Measurements from ENCODE around the gene TMEM108.

TMEM108 gene

DNA sequence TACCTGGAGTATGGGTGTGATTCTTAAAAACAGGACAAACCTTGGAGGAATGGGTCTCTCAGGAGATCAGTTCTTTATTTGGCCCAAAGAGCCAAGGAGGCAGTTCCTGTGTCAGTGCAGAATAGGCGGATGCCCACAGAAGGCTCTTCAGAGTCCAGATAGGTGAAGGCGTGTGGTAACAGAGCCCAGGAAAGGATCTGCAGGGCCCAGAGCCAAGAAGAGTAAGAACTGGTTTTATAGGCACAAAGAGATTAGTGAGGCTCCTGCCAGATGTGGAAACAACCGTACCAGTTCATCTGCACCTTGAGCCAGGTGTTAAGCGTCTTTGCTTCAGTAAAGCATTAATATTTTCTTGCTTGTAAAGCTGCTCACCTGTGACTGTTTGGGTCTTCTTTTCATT, 221.6 kb downstream of the TMEM108 start:
- DNase-seq (ENCODE audit: low read depth) = no peak
- TF ChIP-seq POLR2A (IDR thresholded peaks at IDR 0.05; ENCODE audit: extremely low read depth, insufficient read length) (no peak), CTCF (IDR thresholded peaks at IDR 0.05; ENCODE audit: low read depth, low read length) (no peak), MYC (IDR thresholded peaks at IDR 0.05; ENCODE audit: low read depth, low read length) (no peak), MAX (IDR thresholded peaks at IDR 0.05; ENCODE audit: low read depth, low read length) (no peak)
- H3K4me3 ChIP-seq (ENCODE audit: low read depth, low read length) = no peak overlapping the region

DNA sequence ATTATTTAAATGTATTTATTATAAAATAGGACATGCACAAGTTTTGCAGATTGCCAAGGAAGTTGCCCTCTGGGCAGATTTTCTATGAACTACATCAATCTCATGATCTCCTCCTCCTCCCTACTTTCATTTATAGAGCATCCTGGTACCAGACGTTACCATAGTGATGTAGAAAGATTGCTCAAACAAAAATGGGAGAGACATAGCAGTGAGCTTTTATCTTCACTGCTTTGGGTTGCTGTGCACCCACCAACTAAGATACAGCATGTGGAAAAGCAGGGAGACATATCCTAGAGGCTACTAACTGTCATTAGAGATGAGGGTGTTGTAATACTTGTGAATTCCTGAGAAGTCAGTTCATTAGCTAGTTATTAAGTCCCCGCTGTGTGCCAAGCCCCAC, 224.1 kb downstream of the TMEM108 start:
- DNase-seq (ENCODE audit: low read depth) = no peak
- no peak for TF ChIP-seq MAX (IDR thresholded peaks at IDR 0.05; ENCODE audit: low read depth, low read length)
- no peak for TF ChIP-seq MYC (IDR thresholded peaks at IDR 0.05; ENCODE audit: low read depth, low read length)
- TF ChIP-seq POLR2A (IDR thresholded peaks at IDR 0.05; ENCODE audit: extremely low read depth, insufficient read length) = no peak
- TF ChIP-seq CTCF (IDR thresholded peaks at IDR 0.05; ENCODE audit: low read depth, low read length) = no peak
- no peak overlapping the region for H3K4me3 ChIP-seq (ENCODE audit: low read depth, low read length)

DNA sequence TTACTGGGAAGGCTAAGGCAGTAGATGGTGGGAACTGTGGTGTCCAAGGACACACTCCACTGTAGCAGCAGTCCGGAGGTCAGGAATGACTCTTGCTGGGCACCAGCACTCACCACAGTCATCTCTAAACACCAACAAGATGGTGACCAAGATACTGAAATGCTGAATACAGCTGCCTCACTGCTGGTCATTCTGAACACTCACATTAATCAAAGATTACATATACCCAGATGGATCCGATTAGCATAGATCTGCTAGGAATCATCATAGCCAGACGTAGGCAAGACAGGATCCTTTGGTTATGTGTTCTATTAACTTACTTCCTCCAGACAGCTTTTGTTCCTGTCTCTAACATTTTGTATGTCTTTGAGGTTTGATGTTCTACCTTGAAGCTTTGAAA, 226.7 kb downstream of the TMEM108 start:
- no peak for DNase-seq (ENCODE audit: low read depth)
- no peak overlapping the region for H3K4me3 ChIP-seq (ENCODE audit: low read depth, low read length)
- TF ChIP-seq CTCF (IDR thresholded peaks at IDR 0.05; ENCODE audit: low read depth, low read length) (no peak), POLR2A (IDR thresholded peaks at IDR 0.05; ENCODE audit: extremely low read depth, insufficient read length) (no peak), MAX (IDR thresholded peaks at IDR 0.05; ENCODE audit: low read depth, low read length) (no peak), MYC (IDR thresholded peaks at IDR 0.05; ENCODE audit: low read depth, low read length) (no peak)

DNA sequence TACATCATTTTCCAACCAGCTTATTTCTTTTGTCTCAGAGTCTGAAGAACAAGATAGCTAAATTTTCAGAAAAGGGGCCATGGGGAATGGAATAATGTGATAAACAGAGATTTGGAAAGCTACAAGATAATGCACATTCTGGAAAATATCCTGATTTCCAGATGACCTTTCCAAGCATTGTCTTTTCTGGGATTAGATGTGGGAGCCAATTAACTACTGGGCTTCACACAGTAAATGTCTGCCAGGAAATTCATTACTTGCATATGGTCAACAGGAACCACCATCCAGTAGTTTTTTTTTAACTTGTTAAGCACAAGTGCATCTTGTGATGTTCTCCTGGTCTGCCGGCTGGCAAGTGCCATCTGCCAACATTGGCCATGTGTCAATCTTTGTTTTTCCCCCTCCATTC, 230.5 kb downstream of the TMEM108 start:
- no peak for TF ChIP-seq MAX (IDR thresholded peaks at IDR 0.05; ENCODE audit: low read depth, low read length)
- TF ChIP-seq CTCF (IDR thresholded peaks at IDR 0.05; ENCODE audit: low read depth, low read length) = no peak
- TF ChIP-seq MYC (IDR thresholded peaks at IDR 0.05; ENCODE audit: low read depth, low read length) = no peak
- TF ChIP-seq POLR2A (IDR thresholded peaks at IDR 0.05; ENCODE audit: extremely low read depth, insufficient read length) = no peak
- no peak for DNase-seq (ENCODE audit: low read depth)
- H3K4me3 ChIP-seq (ENCODE audit: low read depth, low read length) = no peak overlapping the region

GRCh38 chr3:133269393-133269792, 231.2 kb downstream of the TMEM108 start:
- no peak for DNase-seq (ENCODE audit: low read depth)
- no peak overlapping the region for H3K4me3 ChIP-seq (ENCODE audit: low read depth, low read length)
- TF ChIP-seq CTCF (IDR thresholded peaks at IDR 0.05; ENCODE audit: low read depth, low read length) (no peak), POLR2A (IDR thresholded peaks at IDR 0.05; ENCODE audit: extremely low read depth, insufficient read length) (no peak), MAX (IDR thresholded peaks at IDR 0.05; ENCODE audit: low read depth, low read length) (no peak), MYC (IDR thresholded peaks at IDR 0.05; ENCODE audit: low read depth, low read length) (no peak)

- no peak for DNase-seq (ENCODE audit: low read depth)
- H3K4me3 ChIP-seq (ENCODE audit: low read depth, low read length) = no peak overlapping the region
- TF ChIP-seq MAX (IDR thresholded peaks at IDR 0.05; ENCODE audit: low read depth, low read length) = no peak
- no peak for TF ChIP-seq POLR2A (IDR thresholded peaks at IDR 0.05; ENCODE audit: extremely low read depth, insufficient read length)
- TF ChIP-seq CTCF (IDR thresholded peaks at IDR 0.05; ENCODE audit: low read depth, low read length) = no peak
- no peak for TF ChIP-seq MYC (IDR thresholded peaks at IDR 0.05; ENCODE audit: low read depth, low read length)
These were observed 232.4 kb downstream of the TMEM108 start for GRCh38 chr3:133270631-133271030.

Data from NB4 (cell line).